Ureter (tissue), 1 donor: Measurements from ENCODE around the gene ZNF423. TPM values are rescaled to one million over a fixed set of nuclear protein-coding genes. Genes with fewer than 3 reads are reported as not detected.
"Not testable (repeated sequence)": the region's sequence is repeated elsewhere in the genome, so short reads cannot be mapped to it uniquely, and the experiment has no call there.

Experiments used
- DNase-seq: peaks from one replicate; pipeline ENCODE4 v3.0.0-alpha.2; 2020; ENCODE audit warnings: low spot score
- total RNA-seq: library from RNA; stranded (reverse); gene quantifications from one replicate; pipeline ENCODE4 v1.2.4, GENCODE V29; 2023
- donor health status: DM: yes; HTN: yes; CAD: no.

Gene ZNF423
- total RNA-seq, 1 donor from 2014 or later: 15.7 TPM

DNA sequence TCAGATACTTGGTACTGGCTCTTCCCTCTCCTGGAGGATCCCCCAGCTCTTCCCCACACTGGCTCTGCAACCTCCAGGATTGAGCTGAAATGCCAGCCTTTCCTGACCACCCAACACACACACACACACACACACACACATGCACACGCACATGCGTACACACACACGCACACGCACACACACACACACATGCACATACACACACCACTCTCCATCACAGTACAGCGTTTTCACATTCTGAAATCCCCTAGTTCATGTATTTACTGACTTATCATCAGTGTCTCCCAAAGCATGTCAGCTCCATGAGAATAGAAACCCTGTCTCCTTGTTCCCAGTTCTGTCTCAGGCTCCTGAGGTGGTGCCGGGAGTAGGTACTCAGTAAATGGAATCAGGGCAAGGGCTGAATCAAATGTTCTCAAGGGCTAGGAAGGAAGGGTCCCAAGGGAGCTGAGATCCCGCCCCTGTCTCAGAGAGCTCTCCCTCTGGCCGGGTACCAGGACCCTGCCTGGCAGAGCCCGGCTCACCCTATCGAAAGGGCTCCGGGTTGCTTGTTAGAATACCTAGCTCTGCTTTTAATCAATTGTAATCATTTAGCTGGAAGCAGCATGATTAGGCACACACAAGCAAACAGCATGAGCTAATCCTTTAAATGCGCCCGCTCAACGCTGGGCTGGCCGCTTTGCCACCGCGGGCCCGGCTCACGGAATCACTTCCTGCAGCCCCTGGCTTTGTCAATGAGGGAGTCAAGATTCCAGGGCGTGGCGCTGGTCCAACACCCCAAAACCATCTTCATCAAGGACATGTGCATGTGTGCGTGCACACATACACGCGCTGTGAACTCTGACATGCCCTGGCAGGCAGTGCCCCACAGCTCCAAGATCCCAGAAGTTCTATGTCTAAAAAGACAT lies 341.6 kb downstream of the ZNF423 start:
- no peak for DNase-seq

DNA sequence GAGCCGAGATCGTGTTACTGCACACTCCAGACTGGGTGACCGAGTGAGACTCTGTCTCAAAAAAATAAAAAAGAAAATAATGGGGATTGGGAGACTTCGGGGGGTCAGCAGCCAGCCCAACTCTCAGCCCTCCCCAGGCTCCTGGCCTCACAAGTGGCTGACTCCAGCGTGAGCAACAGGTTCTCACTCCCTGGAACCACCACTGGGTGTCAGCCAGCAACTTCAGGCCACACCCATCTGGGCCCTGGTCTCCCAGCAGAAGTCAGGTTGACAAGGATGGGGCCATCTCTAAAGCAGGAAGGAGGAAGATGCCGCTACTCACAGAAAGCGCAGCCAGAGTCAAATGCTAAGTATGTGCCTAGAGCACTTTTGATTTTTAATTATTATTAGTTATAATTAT lies 342.9 kb downstream of the ZNF423 start:
- DNase-seq: no peak

DNA sequence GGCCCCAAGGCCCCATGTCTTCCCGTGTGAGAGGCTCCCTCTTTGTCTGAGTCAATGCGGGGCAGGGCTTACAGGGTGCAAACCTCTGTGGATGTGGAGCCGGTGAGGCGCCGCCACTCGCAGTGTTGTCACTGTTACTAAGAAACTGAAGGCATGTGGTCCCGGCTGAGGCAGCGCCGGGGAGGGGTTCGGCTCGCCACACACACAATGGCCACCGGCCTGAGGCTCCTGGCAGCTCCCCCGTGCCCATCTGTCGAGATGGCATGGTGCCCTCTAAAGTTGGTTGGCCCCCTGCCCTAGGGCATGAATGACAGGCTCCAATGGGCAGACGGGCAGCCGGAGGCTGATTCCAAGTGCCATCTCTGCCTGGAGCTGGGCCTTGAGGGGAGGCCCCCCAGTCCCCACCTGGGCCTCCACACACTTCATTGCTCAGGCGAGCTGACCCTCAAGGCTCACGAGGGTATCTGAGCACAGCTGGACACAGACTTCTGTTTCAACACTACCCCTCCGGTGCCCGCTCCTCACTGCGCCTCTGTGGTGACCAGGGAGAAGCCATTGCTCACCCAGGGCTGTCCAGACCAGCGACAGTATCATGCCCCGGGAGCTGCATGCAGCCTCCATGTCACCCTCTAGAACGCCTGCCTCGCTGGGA lies 345.1 kb downstream of the ZNF423 start:
- no peak for DNase-seq

DNA sequence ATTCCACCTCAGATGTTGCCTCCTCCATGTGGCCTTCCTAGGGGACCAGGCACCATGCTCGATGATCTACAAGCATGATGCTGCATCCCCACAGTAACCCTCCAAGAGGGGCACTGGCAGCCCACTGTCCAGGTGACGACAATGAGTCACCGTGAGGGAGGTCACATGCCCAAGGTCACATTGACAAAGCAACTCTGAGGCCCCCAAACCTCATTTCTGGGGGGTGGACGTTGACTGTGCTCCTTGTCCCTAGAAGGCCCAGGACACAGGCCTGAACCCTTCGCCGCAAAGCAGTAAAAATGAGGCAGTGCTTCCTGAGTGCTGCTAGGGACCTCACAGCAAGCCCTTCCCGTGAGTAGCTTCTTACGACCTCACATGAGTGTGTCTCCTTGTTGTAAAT lies 345.8 kb downstream of the ZNF423 start:
- no peak for DNase-seq

DNA sequence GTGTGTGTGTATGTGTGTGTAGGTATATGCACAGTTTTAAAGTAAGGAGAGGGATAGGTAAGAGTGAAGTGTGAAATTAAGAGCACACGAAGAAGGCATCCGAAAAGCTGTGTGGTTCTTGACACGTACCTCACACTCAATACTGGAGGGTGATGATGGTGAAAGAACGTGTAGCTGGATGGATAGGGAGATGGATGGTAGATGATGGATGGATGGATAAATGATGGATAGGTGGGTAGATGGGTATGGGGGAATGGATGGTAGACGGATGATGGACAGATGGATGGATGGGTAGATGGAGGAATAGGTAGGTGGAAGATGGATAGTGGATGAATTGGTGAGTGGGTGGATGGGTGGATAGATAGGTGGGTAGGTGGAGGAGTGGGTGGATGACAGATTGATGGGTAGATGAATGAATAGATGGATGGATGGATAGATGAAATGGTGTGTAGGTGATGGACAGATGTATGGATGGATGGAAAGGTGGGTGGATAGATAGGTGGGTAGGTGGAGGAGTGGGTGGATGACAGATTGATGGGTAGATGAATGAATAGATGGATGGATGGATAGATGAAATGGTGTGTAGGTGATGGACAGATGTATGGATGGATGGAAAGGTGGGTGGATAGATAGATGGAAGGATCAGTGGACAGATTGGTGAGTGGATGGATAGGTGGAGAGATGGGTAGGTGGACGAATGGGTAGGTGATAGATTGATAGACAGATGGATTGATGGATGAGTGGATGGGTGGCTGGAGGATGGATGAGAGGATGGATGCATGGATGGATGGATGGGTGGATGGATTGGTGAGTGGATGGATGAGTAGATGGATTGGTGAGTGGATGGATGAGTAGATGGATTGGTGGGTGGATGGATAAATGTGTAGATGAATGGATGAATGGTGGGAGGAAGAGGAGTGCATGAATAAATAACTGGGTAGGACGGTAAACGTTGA lies 349.6 kb downstream of the ZNF423 start:
- DNase-seq: not testable (repeated sequence)

DNA sequence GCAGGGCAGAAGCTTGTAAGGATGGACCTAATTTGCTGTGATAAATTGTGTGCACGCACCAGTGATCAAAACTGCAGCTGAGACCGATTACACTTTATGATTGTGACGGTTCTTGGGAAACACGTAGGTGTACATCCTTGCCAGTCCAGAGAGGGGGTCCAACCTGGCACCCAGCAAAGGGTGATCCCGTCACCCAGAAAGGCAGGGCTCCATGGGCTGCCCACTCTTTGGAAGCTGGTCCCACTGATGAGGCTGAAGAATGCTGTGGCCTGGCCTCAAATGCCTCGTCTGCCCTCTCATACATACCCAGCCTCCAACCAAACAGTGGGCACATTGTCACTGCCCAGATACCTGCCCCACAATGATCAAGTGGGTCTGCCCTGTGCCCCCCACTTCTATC lies 350.4 kb downstream of the ZNF423 start:
- no peak for DNase-seq

DNA sequence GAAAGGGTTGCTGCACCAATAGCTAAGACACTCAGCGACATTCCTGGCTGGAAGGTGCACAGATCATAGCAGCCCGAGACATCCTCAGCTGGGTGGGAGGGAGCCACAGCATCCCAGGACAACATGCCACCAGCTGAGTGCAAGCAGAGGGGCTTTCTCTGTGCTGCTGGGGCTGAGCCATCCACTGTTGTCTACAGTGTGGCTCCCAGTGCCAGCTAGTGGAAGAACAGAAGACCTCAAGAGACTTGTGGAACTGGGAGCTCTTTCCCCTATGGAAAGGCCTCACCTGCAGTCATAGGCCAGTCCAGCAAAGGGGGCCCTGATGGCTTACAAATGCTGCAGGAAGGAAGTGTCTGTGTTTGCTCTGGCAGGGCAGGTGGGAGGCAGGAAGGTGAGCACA lies 351.3 kb downstream of the ZNF423 start:
- DNase-seq: no peak

DNA sequence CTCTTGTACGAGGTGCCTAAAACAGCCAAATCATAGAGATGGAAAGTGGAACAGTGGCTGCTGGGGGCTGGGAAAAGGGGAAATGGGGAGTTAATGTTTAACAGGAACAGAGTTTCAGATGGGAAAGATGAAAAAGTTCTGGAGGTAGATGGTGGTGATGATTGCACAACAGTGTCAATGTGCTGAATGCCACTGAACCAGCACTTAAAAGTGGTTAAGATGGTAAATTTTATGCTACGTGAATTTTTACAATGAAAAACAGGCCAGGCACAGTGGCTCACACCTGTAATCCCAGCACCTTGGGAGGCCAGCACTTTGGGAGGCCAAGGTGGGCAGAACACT lies 351.9 kb downstream of the ZNF423 start:
- DNase-seq: no peak

DNA sequence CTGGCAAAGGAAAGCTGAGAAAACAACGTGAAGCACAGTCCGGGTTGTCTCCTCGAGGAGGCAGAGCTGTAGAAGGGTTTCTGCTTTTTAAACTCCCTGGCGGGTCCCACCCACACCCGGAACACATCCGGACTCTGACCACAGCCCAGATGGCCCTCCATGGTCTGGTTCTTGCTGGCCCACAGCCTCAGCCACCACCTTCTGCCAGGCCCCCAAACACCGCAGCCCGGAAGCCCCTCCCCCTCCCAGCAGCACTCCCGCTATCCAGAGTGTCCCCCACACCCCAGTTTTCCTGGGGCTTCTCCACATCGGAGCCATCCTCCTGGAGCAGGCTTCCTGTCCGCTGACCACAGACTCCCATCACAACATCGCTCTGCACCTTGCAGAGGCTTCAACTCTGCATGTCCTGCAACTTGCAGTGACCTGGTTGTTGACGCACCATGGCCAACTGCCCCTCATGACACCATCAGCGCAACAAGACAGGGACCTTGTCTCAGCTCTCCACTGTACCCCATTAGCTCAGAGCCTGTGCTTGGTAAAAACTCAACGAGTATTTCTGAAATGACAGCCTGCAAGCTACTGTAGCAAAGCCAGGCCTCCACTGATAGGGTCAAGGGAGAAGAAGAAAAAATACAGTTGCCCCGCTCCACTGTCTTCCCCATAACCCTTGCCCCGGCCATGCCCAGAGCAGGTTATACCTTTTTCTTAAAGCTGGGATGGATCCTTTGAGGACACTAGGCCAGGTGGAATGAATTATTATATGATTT lies 352.5 kb downstream of the ZNF423 start:
- no peak for DNase-seq

DNA sequence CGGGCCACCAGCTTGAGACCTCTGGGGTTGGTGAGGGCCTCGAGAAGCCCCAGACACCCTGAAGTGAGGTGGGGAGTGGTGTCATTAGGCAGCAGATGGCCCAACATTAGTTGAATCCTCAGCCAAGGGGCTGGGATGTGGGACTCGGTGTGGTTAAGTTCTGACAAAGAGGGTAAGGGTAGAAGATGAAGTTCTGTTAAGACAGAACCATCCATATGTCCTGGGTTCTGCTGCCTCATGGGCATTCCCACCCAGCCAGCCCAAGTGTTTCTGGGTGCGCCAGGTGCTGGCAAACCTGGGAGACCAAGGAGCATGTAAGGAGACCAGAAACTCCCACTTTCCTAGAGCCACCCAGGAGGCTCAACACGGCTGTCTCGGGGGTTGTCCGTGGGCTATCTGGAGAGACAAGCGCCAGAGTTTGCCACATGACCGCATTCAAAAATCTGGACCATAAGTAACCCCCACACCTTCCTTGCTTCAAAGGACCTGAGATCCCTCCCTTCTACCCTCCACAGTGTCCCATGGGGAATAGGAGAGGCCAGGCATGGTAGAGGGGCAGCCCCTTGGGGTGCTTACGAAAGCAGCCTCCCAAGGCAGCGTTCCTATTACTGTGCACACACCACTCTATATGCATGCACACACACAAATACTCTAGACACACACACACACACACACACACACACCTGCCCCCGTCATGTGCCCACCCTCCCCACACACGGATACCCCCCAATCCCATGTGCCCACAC lies 353.6 kb downstream of the ZNF423 start:
- DNase-seq: no peak

DNA sequence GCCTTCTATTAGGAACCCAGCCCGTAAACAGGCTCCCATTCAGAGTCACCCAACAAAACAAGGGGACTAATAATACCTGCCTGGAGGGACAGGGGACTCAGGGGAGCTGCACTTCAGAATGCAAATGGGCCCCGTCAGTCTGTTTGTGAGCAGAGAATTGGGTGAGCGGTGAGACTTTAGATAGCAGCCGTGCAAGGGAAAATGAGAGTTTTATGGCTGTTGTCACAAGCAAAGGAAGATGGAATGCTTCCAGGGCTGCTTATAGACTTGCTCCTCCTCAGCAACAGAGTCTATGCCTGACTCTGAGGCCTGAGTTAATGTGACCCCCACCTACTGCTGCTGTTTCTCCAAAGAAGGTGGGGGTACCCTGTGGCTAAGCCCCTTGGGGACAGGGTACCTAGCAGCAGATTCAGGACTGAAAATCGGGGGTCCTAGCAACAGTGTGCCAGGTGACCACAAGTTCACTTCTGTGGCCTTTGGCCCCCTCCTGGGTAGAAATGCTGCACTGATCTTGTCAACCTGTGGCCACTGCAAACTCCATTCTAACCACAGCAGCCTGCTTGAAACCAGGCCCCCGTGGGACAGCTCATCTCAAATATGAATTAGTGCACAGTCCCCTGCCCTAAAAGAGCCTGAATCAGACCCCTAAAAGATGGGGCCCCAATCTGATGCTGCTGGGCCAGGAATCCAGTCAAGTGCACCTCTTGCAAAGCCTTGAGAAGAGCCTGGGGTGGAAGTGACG lies 355.9 kb downstream of the ZNF423 start:
- DNase-seq: no peak

DNA sequence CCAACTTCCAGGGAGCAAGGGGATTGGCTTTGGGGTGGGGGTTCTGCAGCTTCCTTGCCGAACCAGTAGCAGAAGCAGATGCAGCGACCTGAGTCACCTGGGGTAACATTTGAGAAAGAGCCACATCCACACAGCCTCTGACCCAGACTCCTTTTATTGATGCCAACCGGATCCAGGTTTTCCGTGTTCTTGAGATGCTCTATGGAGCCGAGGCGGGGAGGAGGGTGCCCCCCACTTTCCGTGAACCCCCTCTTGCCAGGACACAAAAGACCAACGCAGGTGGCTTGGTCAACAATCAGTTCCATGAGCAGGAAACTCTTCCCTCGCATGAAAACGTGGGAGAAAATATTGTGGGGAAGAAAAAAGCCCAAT lies 356.5 kb downstream of the ZNF423 start:
- DNase-seq: no peak

DNA sequence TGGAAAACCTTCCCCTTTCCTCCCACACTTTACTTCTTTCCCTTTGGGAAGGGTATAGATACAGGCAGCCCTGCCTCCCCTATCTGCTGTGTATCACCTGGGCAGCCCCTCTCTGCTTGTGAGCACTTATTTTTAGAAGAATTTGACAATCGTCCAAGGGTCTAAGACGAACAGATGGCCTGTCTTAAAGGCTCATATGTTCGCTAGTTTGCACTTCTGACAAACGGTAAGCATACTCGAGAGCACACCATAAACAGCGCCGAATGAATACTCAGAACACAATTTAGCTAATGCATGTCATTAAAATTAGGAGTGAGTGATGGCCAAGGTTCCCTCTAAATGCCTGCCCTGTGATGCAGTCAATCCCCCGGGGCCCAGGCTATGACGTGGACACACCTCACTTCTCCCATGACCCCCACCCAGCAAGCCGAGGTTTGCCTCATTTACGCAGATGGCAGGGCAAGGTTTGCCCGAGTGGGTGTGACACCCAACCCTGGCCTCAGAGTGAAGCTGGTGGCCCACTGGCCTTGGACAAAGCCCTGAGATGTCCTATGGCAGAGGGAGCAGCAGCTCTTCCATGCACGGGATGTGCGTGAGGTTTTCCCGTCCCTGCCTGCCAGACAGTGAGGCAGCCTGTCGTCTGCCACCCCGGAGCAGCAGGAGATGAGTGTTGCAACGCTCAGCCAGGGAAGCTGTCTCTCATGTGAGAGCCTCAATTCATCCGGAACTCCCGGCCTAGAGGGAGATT lies 357.1 kb downstream of the ZNF423 start:
- DNase-seq: no peak

DNA sequence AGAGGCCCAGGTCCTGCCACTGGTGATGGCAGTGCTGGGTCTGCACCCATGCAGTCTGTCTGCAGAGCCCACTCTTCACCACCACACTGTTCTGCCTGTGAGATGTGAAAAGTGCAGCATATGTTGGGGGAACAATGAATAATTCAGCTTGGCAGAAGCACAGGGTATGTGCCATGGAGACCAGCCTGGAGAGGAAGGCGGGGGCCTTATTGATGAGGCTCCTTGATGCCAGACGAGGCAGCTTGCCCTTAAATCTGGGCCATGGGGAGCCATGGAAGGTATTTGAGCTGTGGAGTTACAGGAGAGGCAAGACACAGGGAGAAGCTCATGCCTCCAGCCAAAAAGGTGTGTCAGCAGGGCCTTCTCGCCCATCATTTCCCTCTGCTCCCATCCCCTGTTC lies 357.6 kb downstream of the ZNF423 start:
- no peak for DNase-seq

DNA sequence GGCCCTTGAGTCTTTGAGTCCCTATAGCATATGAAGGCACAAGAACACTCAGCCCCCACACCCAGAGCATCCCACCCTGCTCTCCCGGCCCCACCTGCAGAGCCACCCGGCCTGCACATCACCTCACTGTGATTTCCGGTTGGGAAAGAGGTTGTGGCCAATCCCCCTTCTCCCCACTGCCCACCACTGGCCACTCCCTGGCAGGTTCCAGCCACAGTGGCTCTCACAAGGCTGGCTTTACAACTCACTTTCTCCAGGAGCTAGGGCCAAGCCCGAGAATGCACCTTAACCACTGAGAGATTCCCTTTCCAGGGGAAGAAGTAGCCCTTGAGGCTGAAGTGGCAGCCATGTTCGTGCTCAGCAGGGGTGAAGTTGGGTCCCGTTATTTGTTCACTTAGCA lies 358.4 kb downstream of the ZNF423 start:
- no peak for DNase-seq

DNA sequence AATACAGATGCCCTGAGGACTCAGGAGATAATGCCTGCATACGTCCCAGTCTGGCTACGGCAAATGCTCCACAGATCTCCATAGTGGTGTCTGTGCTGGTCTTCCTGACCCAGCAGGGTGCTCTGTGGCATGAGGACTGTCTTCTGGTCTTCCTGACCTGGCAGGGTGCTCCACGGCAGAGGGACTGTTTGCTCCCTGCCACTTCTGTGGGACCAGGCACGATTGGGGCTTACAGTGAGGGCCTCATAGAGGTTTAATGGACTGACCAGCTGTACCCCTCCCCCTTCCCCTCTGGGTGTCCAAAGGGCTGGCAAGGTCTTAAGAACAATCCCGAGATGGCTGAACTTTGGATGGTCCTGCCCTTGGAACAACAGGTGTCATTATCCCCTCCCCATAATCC lies 359.3 kb downstream of the ZNF423 start:
- no peak for DNase-seq

DNA sequence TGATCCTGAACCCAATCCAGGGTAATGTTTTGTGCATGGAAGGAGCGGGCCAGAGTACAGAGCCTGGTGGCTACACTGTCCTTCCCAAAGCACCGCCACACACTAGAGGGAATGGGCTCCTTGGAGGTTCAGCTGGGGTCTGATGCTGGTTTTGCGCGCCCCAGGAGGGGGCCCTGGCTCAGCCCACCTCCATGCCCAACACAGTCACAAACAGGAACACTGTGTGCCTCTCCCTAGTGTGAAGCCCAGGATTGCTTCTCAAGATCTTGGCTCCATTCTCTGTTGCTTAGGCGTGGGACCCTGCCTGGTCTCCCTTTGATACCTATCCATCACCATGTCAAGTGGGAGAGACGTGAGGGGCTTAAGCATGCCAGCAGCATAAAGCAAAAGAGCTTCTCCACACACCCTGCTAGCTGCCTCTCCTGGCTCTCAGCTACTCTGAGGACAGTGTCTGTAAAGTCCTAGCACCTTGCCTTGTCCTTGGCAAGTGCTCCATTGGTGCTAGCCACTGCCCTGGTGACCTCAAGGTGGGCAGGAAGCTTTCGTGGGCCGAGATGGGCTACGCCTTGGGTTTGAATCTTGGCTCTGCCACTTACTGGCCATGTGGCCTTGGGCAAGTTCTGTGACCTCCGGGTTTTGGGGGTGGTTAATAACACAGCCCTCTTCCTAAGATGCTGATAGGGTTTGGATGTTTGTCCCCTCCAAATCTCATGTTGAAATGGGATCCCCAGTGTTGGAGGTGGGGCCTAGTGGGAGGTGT lies 360.1 kb downstream of the ZNF423 start:
- no peak for DNase-seq

DNA sequence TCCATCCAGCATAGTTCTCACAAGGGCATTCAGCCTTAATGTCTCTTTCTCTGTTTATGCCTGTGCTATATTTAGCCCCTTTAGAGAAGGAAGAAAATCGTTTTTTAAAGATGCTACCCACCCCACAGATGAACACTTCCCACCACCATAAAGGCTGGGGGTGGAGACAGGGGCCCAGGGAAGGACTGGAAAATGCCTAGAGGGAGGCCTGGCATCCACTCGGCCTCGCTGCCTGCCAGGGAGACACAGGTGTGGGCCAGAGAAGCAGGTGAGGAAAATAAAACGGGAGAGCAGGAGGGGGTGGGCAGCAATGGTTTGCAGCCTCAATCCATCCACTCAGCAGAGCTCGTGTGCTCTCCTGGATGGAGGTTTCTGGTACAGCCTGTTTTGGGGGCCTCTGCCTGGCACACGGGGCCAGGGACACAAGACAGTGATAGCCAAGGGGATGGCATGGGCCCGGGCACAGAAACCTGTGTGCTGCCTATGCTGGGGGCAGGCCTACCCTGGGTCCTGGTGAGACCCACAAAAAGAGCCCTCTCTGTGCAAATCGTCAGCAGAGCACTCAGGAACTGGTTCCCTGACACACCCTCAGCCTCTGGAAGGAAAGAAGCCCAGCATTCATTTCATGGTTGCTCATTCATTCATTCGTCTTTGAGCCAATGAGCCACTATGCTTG lies 360.9 kb downstream of the ZNF423 start:
- no peak for DNase-seq
